Kidney glomerular epithelial cell (primary cell): ENCODE data around the gene GANC.

Experiments used
- DNase-seq: peaks from one replicate; lab custom pipeline; 2025; lab: John Stamatoyannopoulos, UW

GANC gene

DNA sequence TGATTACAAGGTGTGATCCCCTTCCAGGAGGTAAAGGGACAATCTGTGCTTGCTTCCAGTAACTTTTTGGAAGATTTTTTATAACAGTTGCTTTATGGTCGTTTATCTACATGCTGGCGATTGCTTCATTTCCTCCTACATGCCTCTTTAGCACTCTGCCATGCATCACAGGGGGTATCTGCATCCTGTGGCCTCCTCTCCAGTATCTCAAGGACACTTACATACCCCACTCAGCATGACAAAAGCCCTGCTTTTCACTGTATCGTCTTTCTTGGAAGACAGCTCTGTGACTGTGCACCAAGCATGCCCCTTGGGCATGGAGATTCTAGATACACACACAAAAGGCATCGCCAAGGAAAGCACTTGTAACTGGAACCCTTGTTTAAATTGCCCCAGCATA lies 111.6 kb downstream of the GANC start:
- no peak for DNase-seq

DNA sequence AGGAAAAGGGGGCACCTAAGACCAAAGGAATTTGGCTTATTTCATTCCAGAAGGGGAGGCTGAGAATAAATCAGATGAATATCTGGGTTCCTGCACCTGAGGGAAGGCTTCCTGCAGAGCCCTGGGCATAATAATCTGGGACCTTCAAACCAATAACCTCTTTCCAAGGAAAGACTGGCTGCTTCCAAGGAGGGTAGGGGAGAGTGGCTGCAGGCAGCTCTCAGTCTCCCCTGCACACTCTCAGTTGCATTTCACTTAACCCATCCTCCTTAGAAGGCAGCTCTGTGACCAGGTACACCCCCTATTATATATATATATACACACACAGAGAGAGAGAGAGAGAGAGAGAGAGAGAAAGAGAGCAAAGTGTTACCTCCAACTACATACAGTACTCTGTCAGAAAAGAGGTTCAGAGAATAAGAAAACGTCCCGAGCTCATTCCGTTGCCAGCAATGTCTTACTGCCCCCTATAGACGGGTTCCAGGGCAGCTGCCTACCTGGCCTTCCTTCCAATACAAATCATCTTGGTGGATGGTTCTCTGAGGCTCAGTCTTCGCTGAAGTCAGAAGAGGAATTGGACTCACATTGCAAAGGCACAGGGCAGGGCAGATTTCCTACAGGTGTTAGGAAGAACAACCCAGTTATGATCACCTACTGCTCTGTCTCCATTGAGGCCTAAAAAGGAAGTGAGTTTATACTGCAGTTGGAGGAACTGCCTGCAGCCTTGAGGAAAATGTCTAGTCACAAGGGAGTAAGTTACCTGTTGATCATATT lies 112.4 kb downstream of the GANC start:
- peak; percentile 36 for DNase-seq

DNA sequence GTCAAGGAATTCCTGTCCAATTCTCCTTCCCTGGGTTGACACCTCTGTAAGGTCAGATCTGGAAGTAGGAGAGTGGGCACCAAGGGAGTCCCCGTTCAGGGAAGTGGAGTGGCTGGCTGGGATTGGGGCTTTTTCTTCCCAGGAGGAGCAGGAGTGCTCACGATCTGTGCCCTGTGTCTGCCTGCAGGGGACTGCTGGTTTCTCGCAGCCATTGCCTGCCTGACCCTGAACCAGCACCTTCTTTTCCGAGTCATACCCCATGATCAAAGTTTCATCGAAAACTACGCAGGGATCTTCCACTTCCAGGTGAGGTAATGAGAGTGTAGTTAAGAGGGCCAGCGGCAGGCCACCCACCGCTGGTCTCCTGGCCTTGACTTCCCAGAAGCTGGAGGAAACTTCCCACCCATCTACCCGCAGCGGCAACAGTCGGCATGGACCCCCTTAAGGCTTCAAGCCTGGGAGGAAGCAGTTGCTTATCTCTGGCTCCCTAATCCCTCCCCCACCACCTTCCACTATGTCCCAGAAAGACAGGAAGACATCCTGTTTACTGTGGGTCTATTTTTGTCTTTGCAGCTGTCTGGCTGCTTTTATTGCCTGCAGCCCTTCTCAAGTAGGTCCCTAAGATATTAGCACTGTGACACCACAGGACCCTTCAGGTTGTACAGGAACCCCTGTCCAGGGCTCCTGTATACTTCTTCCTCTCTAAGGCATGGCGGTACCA lies 113.1 kb downstream of the GANC start:
- no peak for DNase-seq

DNA sequence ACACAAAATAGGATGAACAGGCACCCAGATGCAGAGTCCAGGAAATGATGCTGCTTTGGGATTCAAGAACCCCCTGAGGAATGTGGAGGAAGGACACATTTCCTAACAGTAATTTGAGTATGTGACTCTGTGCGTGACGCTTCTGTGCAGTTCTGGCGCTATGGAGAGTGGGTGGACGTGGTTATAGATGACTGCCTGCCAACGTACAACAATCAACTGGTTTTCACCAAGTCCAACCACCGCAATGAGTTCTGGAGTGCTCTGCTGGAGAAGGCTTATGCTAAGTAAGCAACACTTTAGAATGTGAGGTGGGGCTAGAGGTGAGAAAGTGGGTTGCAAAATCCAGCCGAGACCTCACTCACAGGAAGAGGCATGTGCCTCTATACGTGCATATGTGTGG lies 114.6 kb downstream of the GANC start:
- DNase-seq: no peak

DNA sequence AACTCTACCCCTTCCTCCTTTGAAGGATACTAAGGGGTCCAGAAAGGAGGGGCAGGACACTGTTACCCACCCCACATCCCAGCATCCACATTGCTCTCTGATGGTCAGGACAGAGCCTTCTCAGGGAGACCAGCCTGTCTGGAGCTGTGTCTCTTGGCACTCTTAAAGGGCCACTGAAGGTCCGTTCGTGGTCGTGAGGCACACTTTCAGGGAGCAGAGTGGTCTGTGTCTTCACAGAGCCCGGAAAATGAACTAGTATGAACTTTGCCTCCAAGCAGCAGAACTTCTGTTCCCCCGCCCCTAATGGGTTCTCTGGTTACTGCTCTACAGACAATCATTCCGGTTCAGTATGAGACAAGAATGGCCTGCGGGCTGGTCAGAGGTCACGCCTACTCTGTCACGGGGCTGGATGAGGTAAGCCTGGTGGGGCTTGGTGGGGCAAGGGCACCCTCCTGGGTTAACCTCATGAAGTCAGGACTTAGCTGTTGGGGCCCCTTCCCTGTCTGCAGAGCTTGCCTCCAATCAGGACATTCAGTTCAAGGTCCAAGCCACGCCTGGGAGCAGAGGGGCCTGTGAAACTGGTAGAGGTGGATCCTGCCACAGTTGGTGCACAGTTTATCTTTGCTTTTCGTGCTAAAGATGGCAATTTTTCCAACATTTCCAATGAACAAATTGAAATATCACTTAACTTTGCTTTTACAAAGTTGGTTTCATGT lies 119.5 kb downstream of the GANC start:
- no peak for DNase-seq

DNA sequence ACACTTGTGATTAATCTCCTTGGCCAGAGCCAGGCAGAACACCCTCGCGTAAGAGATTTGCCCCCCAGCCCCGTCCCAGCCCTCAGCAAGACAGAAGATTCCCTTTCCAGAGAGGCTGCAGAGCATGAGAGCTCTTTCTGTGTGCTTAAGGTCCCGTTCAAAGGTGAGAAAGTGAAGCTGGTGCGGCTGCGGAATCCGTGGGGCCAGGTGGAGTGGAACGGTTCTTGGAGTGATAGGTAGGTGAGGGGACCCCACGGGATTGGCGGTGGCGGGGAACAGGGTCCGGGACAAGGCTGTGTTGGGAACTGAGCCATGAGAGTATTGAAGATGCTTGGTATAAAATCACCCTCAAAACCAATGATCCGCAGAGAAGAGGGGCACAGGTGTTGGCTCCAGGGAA lies 121.1 kb downstream of the GANC start:
- no peak for DNase-seq

DNA sequence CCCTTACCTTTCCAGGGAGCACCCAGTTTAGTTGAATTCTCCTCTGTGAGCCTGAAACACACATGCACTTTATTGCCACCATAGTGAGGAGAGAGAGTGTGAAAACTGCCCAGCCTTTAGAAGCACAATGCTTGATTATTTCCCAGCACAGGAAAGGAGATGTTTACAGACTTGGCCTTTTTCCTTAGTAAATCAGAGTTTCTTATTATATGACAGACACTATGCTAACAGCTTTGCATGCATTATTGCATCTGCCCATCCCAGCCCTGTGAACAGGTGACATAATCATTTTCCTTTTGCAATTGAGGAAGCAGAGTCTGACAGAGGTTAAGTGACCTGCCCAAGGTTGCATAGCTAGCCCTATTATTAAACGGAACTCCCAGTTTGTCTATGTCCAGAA lies 122.8 kb downstream of the GANC start:
- DNase-seq: no peak

DNA sequence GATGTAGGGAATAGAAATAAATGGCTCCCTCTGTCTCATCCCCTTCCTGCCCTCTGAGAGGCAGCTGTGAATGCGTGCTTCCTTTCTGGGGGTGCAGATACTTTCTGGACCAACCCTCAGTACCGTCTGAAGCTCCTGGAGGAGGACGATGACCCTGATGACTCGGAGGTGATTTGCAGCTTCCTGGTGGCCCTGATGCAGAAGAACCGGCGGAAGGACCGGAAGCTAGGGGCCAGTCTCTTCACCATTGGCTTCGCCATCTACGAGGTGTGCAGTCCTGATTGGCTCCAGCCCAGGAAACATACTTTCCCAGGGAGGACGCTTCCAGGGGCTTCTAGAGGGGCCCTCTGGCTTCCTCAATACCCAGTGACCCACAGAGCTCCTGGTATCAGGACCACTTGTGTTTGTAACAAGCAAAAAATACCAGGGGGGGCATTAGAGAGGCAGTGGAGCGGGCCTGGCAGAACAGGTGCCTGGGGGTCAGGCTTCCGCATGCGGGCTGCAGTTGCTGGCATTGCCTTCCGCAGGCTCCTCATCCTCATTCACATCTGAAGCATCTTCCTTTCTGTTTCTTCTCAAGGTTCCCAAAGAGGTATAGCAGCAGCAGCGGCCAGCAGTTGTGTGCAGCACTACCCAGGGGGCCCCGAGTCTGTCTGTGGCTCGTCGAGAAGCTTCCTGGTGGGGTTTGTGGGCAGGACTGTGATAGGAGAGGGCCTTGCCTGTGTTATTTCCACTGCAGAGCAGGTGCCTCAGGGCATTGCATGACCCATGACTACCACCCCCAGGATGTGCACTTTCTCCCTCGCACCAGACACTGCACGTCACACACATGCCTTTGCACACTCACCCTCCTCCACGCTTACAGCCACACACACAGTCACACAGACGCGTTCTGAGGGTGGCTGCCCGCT lies 128.8 kb downstream of the GANC start:
- no peak for DNase-seq

DNA sequence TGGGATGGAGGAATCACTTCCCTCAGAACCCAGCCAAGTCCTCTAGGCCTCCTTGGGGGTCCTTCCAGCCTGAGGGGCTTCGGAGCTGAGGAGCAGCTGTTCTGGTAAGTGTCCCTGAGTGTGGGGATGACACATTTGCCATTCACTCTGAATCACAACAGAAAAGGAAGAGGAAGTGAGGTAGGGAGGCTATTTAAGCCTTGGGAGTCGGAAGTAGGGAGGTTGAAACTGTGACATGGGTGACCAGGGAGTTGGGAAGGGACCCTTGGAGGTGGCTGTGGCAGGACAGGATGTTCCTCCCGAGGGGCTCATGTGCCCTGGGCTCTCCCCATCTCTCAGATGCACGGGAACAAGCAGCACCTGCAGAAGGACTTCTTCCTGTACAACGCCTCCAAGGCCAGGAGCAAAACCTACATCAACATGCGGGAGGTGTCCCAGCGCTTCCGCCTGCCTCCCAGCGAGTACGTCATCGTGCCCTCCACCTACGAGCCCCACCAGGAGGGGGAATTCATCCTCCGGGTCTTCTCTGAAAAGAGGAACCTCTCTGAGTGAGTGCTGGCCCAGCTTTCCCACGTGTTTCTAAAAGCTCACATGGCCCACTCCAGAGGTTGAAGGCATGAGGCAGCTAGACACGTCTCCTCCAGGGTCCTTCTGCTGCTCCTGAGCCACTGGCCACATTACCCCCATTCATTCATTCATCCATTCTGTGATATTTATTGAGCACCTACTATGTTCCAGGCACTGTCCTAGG lies 129.6 kb downstream of the GANC start:
- no peak for DNase-seq

DNA sequence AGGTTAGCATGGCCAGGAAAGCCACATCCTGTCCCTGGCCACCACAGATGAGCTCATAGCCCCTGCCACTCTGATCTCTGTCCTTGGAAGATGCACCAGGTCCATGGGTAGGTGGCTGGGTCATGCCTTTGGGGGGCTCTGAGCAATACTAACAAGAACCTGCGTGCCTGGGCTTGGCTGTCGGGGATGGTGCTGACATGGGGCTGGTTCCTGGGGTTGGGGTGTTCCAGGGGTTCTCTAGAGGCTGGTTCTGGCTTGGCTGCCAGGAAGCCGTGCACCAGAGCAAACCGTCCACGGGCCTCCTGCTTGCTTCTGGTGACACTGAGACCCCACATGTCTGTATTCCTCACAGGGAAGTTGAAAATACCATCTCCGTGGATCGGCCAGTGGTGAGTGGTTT lies 130.4 kb downstream of the GANC start:
- DNase-seq: no peak

DNA sequence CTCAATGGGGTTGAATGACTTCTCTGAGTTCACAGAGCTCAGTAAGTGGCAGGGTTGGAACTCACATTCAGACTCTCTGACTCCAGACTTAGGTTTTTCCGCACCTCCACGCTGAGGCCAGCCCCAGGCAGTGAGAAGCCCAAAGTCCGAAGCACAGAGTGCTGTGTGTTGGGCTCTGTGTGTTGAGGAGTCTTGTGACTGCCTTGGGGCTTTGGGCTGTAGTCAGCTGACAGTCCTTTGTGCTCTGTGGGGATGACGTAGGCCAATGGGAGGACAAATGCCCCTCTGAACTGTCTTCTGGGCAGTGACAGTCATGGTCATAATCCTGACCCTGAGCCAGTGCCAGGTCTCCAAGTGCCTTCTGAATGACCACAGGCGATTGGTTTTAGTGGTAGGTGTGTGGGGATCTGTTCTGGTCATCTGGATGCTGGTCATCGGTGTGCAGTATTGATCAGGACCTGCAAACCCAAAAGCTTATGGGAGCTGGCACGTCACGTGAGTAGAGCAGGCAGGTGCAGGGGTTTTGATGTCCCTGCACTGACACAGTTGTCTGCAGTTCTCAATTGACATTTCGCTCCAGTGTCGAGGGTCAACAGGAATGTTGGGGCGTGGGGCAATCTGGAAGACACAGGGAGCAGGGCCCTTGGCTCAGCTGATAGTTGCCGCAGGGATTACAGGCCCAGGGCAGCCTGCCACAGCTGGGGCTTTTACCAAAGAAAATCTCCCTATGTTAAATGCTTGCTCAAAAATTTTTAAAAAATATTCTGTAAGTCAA lies 131.6 kb downstream of the GANC start:
- DNase-seq: no peak

DNA sequence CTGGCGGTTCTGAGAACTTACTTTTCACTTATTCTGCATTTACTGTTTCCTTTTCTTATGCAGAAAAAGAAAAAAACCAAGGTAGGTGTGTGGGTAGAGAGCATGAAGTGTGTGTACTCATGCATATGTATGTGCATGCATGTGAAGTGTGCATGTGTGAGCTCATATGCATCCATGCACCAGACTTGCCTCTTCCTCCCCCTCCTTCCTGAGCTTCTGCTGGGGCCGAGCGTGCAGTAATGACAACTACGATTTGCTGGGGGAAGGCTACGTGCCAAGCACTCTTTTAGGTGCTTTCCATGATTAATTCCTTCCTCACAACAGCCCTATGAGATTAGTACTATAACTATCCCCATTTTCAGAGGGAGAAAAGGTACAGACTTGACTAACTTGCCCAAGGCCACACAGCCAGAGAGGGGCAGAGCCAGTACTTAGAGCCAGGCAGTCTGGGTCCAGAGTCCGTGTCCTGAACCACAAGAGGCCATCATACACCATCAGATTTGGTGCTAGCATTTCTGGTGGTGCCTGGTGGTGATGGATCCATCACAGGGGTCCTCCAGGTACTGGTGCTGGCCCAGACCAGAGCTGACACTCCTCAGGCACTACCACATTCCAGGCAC lies 133.0 kb downstream of the GANC start:
- no peak for DNase-seq
